DND-41 (cell line): Measurements from ENCODE around the gene DNAH7.

ENCODE experiments used
- EZH2 ChIP-seq: IDR thresholded peaks from 3 replicates; pipeline ENCODE4 v1.6.1; 2012; ENCODE audit warnings: borderline replicate concordance, low read depth, mild to moderate bottlenecking, moderate library complexity, low read length, inconsistent platforms; ENCODE audit not compliant: severe bottlenecking
- TF ChIP-seq, protein P1 (sequence below): IDR thresholded peaks from 2 replicates; pipeline ENCODE4 v1.5.1; 2012; ENCODE audit warnings: borderline replicate concordance, low read length, moderate library complexity, mild to moderate bottlenecking; ENCODE audit not compliant: poor library complexity, severe bottlenecking; ENCODE audit errors: extremely low read depth

DNA sequence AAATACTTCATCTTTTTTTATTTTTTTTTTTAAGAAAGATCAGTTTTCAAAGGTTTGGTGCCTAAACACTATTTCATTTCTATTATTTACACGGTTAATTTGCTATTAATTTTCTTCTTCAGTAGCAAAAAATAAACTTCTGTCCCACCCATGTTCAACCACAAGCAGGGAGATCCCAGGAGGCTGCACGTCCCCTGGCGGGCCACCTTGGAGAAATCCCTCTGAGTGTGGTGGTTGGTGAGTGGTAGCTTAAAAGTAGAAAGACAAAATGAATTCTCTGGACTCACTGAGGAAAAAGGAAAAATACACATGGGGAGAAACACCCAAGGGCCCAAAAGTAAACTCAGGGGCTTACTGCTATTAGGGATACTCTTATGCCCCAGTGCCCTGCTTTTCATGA, 143.5 kb downstream of the DNAH7 start:
- TF ChIP-seq, protein P1, sequence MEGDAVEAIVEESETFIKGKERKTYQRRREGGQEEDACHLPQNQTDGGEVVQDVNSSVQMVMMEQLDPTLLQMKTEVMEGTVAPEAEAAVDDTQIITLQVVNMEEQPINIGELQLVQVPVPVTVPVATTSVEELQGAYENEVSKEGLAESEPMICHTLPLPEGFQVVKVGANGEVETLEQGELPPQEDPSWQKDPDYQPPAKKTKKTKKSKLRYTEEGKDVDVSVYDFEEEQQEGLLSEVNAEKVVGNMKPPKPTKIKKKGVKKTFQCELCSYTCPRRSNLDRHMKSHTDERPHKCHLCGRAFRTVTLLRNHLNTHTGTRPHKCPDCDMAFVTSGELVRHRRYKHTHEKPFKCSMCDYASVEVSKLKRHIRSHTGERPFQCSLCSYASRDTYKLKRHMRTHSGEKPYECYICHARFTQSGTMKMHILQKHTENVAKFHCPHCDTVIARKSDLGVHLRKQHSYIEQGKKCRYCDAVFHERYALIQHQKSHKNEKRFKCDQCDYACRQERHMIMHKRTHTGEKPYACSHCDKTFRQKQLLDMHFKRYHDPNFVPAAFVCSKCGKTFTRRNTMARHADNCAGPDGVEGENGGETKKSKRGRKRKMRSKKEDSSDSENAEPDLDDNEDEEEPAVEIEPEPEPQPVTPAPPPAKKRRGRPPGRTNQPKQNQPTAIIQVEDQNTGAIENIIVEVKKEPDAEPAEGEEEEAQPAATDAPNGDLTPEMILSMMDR: no peak
- TF ChIP-seq EZH2: no peak
